Measurements from ENCODE around the gene TRAP1. TPM values are rescaled to one million over a fixed set of nuclear protein-coding genes. Genes with fewer than 3 reads are reported as not detected.
"Not testable (repeated sequence)": the region's sequence is repeated elsewhere in the genome, so short reads cannot be mapped to it uniquely, and the experiment has no call there.

The TRAP1 gene
- polyA plus RNA-seq, 1 donor: 94.9 TPM

DNA sequence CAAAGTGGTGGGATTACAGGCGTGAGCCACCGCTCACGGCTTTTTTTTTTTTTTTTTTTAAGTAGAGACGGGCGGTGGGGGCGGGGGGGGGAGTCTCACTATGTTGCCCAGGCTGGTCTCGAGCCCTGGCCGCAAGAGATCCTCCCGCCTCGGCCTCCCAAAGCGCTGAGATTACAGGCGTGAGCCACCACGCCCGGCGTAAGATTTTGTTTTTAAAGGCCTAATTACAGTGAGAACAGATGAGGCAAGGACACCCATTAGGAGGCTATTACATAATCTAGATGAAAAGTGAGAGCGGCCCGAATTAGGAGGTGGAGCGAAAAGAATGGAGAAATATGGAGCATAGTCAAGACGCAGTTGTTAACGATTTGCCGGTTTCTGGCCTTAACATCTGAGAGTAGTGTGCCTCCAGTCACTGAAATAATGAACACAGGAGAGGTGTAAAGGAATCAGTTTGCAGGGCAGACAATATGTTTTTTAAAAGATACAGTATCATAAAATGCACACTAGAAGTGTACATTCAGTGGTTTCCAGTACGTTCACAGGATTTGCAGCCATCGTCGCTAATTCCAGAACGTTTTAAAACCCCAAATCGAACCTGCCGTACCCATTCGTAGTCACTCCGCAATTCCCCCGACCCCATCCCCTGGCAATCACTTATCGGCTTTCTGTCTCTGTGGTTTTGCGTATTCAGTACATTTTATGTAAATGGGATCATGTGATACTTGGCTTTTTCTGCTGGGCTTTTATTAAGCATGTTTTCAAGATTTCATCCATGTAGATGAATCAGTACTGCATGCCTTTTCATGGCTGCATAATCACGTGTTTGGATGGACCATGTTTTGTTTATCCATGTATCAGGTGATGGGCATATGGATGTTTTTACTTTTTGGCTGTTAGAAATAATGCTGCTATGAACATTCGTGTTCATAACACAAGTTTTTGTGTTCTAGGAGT, 104.5 kb downstream of the TRAP1 start:
- DNase-seq (ENCODE audit: low read depth): no peak

DNA sequence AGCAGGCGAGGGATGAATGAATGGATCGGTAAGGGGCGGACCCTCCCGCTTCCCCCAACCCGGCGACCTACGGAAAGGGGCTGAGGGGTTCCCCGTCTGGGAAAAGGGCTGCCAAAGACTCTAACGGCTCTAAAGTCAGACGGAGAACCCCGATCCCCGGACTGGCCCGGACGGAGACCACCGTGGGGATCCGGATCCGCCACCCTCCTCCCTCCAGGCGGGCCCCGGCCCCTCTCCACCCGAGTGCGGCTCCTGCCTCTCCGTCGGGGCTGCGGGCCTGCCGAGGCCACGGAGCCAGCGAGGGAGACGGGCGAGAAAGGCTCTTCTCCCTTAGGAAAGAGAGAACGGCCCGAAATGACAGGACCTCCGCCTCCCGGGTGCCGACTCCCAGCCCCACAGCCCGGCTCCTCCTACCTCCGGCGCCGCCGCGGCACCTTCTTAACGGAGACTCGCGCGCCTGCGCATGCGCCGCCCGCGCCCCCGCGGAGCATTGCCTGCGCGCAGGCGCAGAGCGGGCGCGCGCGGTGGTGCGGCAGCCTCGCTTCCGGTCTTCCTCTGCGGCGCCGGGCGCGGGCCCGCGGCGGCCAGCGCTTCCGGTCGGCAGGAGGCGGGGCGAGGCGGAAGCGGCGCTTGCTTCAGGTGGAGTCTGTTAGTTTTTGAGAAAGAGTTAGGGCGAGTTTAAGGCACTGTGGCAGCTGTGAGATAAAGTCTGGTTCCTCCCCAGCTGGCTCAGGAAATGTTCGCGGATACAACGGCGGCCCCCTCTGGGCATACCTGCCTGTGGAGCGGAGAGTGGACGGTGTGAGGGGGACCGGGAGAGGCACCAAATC, 106.0 kb downstream of the TRAP1 start, which contains the start of gene SLX4:
Gene SLX4, minus strand, starts transcription at position 461 of the 830 bp plus-strand sequence. CDS start 2,642 bp downstream, outside the sequence.
- peak; percentile 91 for DNase-seq (ENCODE audit: low read depth)

DNA sequence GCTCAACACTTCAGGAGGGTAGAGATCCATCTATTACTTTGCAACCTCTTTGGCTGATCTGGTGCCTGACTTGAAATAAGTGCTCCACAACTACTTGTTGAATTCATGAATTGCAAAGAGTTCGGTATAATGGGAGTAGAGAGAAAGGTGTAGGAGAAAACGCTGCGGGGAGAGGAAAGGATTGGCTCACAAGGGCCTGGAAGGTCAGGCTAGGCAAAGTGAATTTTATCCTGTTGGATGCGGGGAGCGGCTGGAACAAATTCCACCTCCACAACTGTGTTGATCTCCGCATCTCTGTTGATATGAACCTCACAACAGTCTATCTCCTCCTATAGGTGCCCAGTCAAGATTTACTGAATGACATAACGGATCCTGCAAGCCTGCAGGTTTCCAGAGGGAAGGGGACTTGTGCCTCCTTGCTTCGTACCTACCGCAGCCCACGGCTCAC, 106.6 kb downstream of the TRAP1 start:
- DNase-seq (ENCODE audit: low read depth): no peak

DNA sequence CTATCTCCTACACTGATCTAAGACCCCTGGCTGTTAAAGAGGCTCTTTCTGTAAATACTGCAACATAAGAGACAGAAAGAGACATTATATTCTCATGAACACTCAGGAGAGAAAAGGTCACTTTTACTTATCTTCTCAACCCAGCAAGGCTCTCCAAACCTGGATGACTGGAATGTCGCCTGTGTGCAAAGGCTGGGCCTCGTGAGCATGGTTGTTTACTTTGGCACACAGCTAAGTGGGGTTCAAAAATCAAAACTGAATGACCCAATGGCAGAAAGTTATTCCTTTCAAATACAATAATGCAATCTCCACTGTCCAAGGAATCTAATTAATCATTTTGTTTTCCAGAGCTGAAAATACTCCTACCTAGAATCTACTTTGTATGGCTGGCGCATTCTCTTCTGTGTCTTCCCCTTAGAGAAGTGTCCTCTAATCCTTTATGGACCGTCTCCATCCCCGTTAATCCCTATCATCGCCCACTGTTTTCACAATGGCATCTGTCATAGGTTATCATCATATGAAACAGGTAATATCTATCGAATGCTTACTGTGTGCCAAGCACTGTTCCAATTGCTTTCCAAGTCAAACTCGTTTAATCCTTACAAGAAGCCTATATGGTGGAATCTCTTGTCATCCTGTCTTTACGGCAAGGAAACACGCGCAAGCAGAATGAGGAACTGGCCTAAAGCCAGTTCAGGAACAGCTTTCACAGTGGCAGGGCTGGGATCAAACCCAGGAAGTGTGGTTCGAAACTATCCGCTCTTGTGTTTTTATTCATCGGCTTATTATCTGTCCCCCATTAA, 107.2 kb downstream of the TRAP1 start:
- DNase-seq (ENCODE audit: low read depth): no peak

DNA sequence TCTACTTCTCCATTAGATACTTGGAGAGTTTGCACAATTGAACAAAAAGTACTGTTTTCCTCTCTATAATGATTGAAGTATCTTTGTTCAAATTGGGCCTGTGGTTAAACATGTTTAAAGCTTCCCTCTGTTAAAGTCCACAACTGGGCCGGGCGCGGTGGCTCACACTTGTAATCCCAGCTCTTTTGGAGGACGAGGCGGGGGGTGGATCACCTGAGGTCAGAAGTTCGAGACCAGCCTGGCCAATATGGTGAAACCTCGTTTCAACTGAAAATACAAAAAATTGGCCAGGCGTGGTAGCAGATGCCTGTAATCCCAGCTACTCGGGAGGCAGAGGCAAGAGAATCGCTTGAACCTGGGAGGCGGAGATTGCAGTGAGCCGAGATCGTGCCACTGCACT, 108.3 kb downstream of the TRAP1 start:
- DNase-seq (ENCODE audit: low read depth): not testable (repeated sequence)

DNA sequence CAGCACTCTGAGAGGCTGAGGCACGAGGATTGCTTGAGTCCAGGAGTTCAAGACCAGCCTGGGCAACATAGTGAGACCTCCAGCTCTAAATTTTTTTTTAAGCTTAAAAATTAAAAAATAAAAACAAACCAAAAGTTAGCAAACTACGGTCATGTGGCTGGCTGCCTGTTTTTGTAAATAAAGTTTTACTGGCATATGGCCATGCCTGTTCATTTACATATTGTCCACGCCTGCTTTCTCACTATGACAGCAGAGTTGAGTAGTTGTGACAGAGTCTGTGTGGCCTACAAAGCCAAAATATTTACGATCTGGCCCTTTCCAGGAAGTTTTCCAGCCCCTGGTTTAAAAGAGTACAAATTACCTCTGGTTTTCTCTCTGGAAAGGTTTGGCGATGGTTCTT, 109.3 kb downstream of the TRAP1 start:
- no peak for DNase-seq (ENCODE audit: low read depth)

Other genes with a start within 250 kb of the TRAP1 start
- gene C16orf90, start 222.0 kb downstream of the TRAP1 start, polyA plus RNA-seq (ENCODE audit: insufficient read length): not detected
- 19.7 TPM for gene CLUAP1, start 216.5 kb downstream of the TRAP1 start, polyA plus RNA-seq (ENCODE audit: insufficient read length)
- gene NLRC3, start 140.1 kb downstream of the TRAP1 start, polyA plus RNA-seq (ENCODE audit: insufficient read length): 1.2 TPM
- gene SLX4, start 105.9 kb downstream of the TRAP1 start, polyA plus RNA-seq (ENCODE audit: insufficient read length): 4.5 TPM
- gene DNASE1, start 62.8 kb downstream of the TRAP1 start, polyA plus RNA-seq (ENCODE audit: insufficient read length): 15.7 TPM
- gene CREBBP, start 163.2 kb upstream of the TRAP1 start, polyA plus RNA-seq (ENCODE audit: insufficient read length): 37.8 TPM